Right lobe of liver (tissue), 6 donors: ENCODE results near the gene ZNF521. TPM values are rescaled to one million over a fixed set of nuclear protein-coding genes. Genes with fewer than 3 reads are reported as not detected.

Experiments
- ATAC-seq, 4 donors: fragments of 200-7000 bp; cut with Tn5 transposase; one replicate each; pipeline ENCODE4 v1.9.1; 2020; ENCODE audit warnings: mild to moderate bottlenecking in 4 of 4, moderate library complexity in 4 of 4
- DNase-seq, 3 donors: peaks; one replicate each; pipeline ENCODE4 v3.0.0-alpha.2; 2020
- H3K27ac ChIP-seq, 3 donors: fragments of 200-600 bp; one replicate each; pipeline ENCODE4 v1.8.0; 2022
- H3K27me3 ChIP-seq, 2 donors: fragments of 200-600 bp; one replicate each; pipeline ENCODE4 v1.8.0; 2022
- H3K36me3 ChIP-seq, 4 donors: fragments of 200-600 bp; sonication (generic) in 1 of 4; one replicate each; pipeline versions ENCODE4 v1.5.1 to v1.8.0; 2017 to 2022; ENCODE audit warnings: control low read depth in 1 of 4
- H3K4me1 ChIP-seq, 4 donors: fragments of 200-600 bp; sonication (generic) in 1 of 4; one replicate each; pipeline versions ENCODE4 v1.5.1 to v1.8.0; 2017 to 2022; ENCODE audit warnings: control low read depth in 1 of 4
- H3K4me3 ChIP-seq, 3 donors: fragments of 200-600 bp; one replicate each; pipeline ENCODE4 v1.8.0; 2022
- H3K9me3 ChIP-seq, 4 donors: fragments of 200-600 bp; sonication (generic) in 1 of 4; one replicate each; pipeline versions ENCODE4 v1.5.1 to v1.8.0; 2017 to 2022; ENCODE audit warnings: control low read depth in 1 of 4
- POLR2A ChIP-seq: fragments of 450-650 bp; IDR thresholded peaks from one replicate; pipeline ENCODE4 v1.6.1; 2017; ENCODE audit warnings: antibody characterized with exemption, mild to moderate bottlenecking
- WGBS: methylation state at CpG from one replicate; pipeline ENCODE4 v1.1.6; 2018; ENCODE audit warnings: low coverage, low lambda C conversion rate; ENCODE audit not compliant: insufficient coverage; ENCODE audit errors: missing lambda C conversion rate; 5-methylcytosine and 5-hydroxymethylcytosine counted together
- intact Hi-C, 2 donors: fragments of 100-400 bp; cut with DNase I; formaldehyde crosslinking; loops; one replicate each; pipeline versions ENCODE4 v1.11.2 to v1.14.1; 2022
- total RNA-seq, 6 experiments: library from RNA; depleted of rRNA in 2 of 6; stranded (reverse); fragments of >200 nt in 2 of 6; fragmentation: NEBNext Ultra II Directional in 3 of 6; extraction: Animal tissue kit (Norgen Biotek cat#: 25700) in 3 of 6; gene quantifications; one replicate each; pipeline versions ENCODE4 v1.1.0 to v1.2.4, GENCODE V29; 2016 to 2023
- TF ChIP-seq, protein P1 (sequence below), 4 donors: fragments of 200-600 bp in 3 of 4; fragments of 450-650 bp in 1 of 4; IDR thresholded peaks; one replicate each; pipeline versions ENCODE4 v1.5.1 to v1.8.0; 2016 to 2022; ENCODE audit warnings: antibody characterized with exemption in 4 of 4, mild to moderate bottlenecking in 2 of 4
- donor health status: DM: no; HTN: yes; CAD: no.
- donor health status: DM: no; HTN: no; CAD: no.
- donor health status: DM: no; HTN: no; CAD: no.
- donor health status: DM: no; HTN: yes; CAD: no.
- donor health status: DM: no; HTN: yes; CAD: no.

The ZNF521 gene
- total RNA-seq, 6 experiments from 2014 or later = 0.31 to 2.9 (median 1.3) TPM

DNA sequence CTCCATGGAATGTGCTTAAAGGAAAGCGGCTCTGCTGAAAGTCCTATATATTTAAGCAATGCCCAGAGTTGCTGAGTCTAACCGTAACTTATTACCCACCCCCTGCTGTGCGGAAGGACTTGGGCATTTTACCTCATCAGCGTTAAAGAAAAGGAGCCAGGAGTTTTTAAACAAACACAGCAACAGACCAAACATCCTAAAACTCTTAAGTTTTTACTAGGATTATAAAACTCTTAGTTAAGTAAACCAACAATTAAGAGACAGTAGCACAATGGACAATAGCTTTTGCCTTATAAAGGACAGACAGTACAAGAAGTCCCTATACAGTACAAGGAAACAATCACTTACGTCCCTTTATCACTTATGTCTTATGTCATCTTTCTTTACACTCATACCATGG, 90.2 kb downstream of the ZNF521 start:
- H3K36me3 ChIP-seq = no peaks in the 10 kb centered on the region
- H3K4me3 ChIP-seq = no peak overlapping the region

DNA sequence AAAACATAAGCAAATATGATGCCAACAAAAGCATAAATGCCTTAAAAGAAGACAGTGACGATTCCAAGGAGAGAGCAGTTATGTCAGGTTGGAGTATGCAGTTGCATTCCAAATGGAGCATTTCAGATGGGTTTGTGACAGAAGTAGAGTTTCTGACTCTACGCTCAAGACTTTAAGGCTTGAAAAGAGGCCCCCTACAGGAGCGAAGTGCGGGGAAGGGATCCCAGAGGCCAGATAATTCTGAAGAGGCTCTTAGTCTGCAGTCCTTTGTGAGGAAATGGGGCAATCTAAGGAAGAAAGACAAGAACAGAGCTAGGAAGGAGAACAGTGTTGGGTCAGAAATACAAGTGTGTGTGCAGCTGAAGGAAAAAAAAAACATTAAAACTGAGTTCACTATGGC, 95.5 kb downstream of the ZNF521 start:
- no peaks in the 10 kb centered on the region for H3K27me3 ChIP-seq
- no peak for TF ChIP-seq POLR2A
- TF ChIP-seq, protein P1, sequence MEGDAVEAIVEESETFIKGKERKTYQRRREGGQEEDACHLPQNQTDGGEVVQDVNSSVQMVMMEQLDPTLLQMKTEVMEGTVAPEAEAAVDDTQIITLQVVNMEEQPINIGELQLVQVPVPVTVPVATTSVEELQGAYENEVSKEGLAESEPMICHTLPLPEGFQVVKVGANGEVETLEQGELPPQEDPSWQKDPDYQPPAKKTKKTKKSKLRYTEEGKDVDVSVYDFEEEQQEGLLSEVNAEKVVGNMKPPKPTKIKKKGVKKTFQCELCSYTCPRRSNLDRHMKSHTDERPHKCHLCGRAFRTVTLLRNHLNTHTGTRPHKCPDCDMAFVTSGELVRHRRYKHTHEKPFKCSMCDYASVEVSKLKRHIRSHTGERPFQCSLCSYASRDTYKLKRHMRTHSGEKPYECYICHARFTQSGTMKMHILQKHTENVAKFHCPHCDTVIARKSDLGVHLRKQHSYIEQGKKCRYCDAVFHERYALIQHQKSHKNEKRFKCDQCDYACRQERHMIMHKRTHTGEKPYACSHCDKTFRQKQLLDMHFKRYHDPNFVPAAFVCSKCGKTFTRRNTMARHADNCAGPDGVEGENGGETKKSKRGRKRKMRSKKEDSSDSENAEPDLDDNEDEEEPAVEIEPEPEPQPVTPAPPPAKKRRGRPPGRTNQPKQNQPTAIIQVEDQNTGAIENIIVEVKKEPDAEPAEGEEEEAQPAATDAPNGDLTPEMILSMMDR (IDR thresholded peaks at IDR 0.05) = no peak
- no peak overlapping the region for H3K4me3 ChIP-seq
- 51% methylated on average over 4 of the region's 4 CpGs for WGBS
- ATAC-seq (no peak), DNase-seq (no peak)
- no peak overlapping the region for H3K27ac ChIP-seq
- no peaks in the 10 kb centered on the region for H3K36me3 ChIP-seq
- H3K4me1 ChIP-seq = no peaks in the 10 kb centered on the region
- no peaks in the 10 kb centered on the region for H3K9me3 ChIP-seq
- intact Hi-C loops = no loop called here

More for the DNA sequence above, 90.2 kb downstream of the ZNF521 start:
- 49% methylated on average over 5 of the region's 5 CpGs for WGBS
- Histone ChIP-seq H3K9me3 (no peaks in the 10 kb centered on the region), H3K27ac (no peak overlapping the region), H3K4me1 (no peaks in the 10 kb centered on the region), H3K27me3 (no peaks in the 10 kb centered on the region)
- intact Hi-C loops = no loop called here
- TF ChIP-seq, protein P1 (IDR thresholded peaks at IDR 0.05) = no peak
- TF ChIP-seq POLR2A = no peak
- no peak for ATAC-seq
- no peak for DNase-seq

DNA sequence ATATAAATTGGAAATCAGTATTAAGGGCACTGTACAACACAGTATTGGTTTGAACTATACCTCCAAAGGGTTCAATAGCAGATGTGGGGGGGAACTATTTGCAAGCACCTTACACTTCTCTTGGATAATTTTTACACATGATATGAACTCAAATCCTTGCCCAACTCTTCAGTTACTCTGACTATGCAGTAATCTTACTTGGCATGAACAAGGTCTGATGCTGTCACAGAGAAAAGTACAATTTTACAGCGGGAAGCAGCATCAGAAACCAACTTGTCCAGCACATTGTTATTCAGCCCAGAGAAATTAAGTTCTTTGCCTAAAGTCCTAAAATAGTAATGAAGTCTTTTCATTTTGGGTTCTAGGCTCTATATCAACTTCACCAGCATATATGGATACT, 98.2 kb downstream of the ZNF521 start:
- H3K9me3 ChIP-seq = no peaks in the 10 kb centered on the region
- H3K4me3 ChIP-seq = no peak overlapping the region
- intact Hi-C loops = no loop called here
- 92% methylated on average over 1 of the region's 1 CpG for WGBS
- H3K4me1 ChIP-seq = no peaks in the 10 kb centered on the region
- no peaks in the 10 kb centered on the region for H3K36me3 ChIP-seq
- ATAC-seq (no peak), DNase-seq (no peak)
- H3K27ac ChIP-seq = no peak overlapping the region
- no peaks in the 10 kb centered on the region for H3K27me3 ChIP-seq
- TF ChIP-seq, protein P1 (IDR thresholded peaks at IDR 0.05) = no peak
- no peak for TF ChIP-seq POLR2A

DNA sequence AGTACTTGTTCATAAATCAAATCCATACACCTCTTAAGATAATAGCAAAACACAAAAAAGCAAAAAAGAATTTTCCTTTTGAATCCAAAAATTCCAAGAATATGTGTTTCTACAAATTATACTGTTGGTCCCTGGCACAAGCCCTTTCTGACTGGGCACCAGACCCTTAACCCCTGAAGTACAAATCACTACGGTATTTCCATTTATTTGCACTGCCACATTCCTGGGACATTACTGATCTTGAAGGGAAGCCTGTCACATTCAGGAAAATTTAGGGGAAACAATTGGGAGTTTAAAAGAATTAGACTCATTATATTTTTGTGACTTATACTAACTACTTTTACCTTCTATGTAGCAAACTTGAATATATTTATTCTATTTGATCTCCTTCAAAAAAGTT, 98.8 kb downstream of the ZNF521 start:
- ATAC-seq = no peak

More for the DNA sequence above, 98.8 kb downstream of the ZNF521 start:
- no peak for DNase-seq
- WGBS = 15% methylated on average over 1 of the region's 1 CpG
- intact Hi-C loops = no loop called here
- no peaks in the 10 kb centered on the region for H3K4me1 ChIP-seq
- H3K9me3 ChIP-seq = no peaks in the 10 kb centered on the region
- H3K4me3 ChIP-seq = no peak overlapping the region
- TF ChIP-seq POLR2A = no peak
- TF ChIP-seq, protein P1 (IDR thresholded peaks at IDR 0.05) = no peak
- no peaks in the 10 kb centered on the region for H3K27me3 ChIP-seq
- H3K36me3 ChIP-seq = no peaks in the 10 kb centered on the region
- no peak overlapping the region for H3K27ac ChIP-seq
